Sigmoid colon (tissue), 4 donors: Measurements from ENCODE around the gene AADACL2.

Source experiments
- CTCF ChIP-seq, 4 experiments: fragments of 450-650 bp in 3 of 4; fragments of 200-600 bp in 1 of 4; IDR thresholded peaks; one replicate each; pipeline ENCODE4 v1.5.1; 2016 to 2019; ENCODE audit warnings: antibody characterized with exemption in 4 of 4, mild to moderate bottlenecking in 3 of 4, moderate library complexity in 2 of 4
- EP300 ChIP-seq, 4 donors: sonication (generic); formaldehyde crosslinking; IDR thresholded peaks; one replicate each; pipeline ENCODE4 v1.6.1; 2017; ENCODE audit warnings: antibody characterized with exemption in 4 of 4
- POLR2A ChIP-seq, 2 donors: fragments of 450-650 bp; IDR thresholded peaks; one replicate each; pipeline ENCODE4 v1.6.1; 2016; ENCODE audit warnings: antibody characterized with exemption in 2 of 2, mild to moderate bottlenecking in 2 of 2, moderate library complexity in 2 of 2
- POLR2AphosphoS5 ChIP-seq, 4 donors: sonication (generic); formaldehyde crosslinking; IDR thresholded peaks; one replicate each; pipeline ENCODE4 v1.6.1; 2017; ENCODE audit warnings: antibody characterized with exemption in 4 of 4

GRCh38 chr3:151806838-151807237 is 73.1 kb downstream of the AADACL2 start:
- no peak for TF ChIP-seq CTCF (IDR thresholded peaks at IDR 0.05)
- TF ChIP-seq POLR2A (IDR thresholded peaks at IDR 0.05): no peak
- no peak for TF ChIP-seq EP300 (IDR thresholded peaks at IDR 0.05)
- TF ChIP-seq POLR2AphosphoS5 (IDR thresholded peaks at IDR 0.05): no peak
